Ishikawa (cell line): Measurements from ENCODE around the gene CXCL14.

Experiments
- CEBPB ChIP-seq: IDR thresholded peaks from 2 replicates; pipeline ENCODE4 v1.6.1; 2012
- CREB1 ChIP-seq: IDR thresholded peaks from 2 replicates; pipeline ENCODE4 v1.6.1; 2012; ENCODE audit warnings: low read depth
- EP300 ChIP-seq: IDR thresholded peaks from 2 replicates; pipeline ENCODE4 v1.6.1; 2012; ENCODE audit warnings: borderline replicate concordance
- FOXM1 ChIP-seq: IDR thresholded peaks from 2 replicates; pipeline ENCODE4 v1.6.1; 2012; ENCODE audit warnings: low read depth, borderline replicate concordance
- RAD21 ChIP-seq: IDR thresholded peaks from 2 replicates; pipeline ENCODE4 v1.6.1; 2012; ENCODE audit warnings: low read depth

DNA sequence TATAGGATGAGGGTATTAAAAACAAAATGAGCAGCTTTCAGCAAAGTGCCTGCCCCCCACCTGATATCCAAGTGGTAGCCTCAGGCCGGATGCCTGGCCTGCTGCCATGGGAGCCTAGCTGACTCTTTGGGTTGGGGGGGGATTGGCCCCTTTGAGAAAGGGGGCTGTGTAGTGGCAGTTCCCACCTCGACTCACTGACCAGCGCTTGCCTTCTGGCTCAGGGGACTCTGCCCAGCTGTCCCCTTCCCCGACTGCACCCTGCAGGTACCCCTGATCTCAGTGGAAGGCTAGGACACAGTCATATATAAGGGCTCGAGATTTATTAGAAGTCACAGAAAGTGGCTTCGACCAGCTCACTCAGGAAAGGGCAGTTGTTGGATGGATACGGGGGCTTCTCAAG, 41.5 kb downstream of the CXCL14 start:
- TF ChIP-seq RAD21 (no peak), CREB1 (no peak), CEBPB (no peak), EP300 (no peak), FOXM1 (no peak)
